Smooth muscle cell of trachea (primary cell): ENCODE results near the gene PSMD14. TPM values are rescaled to one million over a fixed set of nuclear protein-coding genes. Genes with fewer than 3 reads are reported as not detected.

ENCODE experiments used
- total RNA-seq: library from RNA; depleted of rRNA; stranded (reverse); fragments of >200 nt; gene quantifications from 2 replicates; pipeline ENCODE4 v1.2.1, GENCODE V29; 2014

PSMD14 gene
- 50.3 and 119 TPM in 2 replicates for total RNA-seq

GRCh38 chr2:161308178-161308955 is at the start of gene PSMD14:
TSS of gene PSMD14 (plus strand) at chr2:161308425. CDS start at chr2:161318826, 10,401 bp downstream.

GRCh38 chr2:161415987-161416707 is 107.9 kb downstream of the PSMD14 start, which contains the start of gene TBR1:
TSS of gene TBR1 (plus strand) at chr2:161416297. CDS start at chr2:161416411, 114 bp downstream.

Other genes starting within 250 kb of the PSMD14 start
- 73.2 and 75.6 TPM in 2 replicates for gene TANK, start 148.0 kb upstream of the PSMD14 start, total RNA-seq
- under 0.01 TPM in 1 of 2 replicates, not detected in the other for gene TBR1, start 107.9 kb downstream of the PSMD14 start, total RNA-seq